Bronchial smooth muscle cell (primary cell): ENCODE measurements around the gene PCDHB5. TPM values are rescaled to one million over a fixed set of nuclear protein-coding genes. Genes with fewer than 3 reads are reported as not detected.

Experiments
- total RNA-seq: library from RNA; depleted of rRNA; stranded (reverse); fragments of >200 nt; gene quantifications from 2 replicates; pipeline ENCODE4 v1.2.1, GENCODE V29; 2014

Gene PCDHB5
- total RNA-seq, result 0.32 and 3.3 TPM in 2 replicates

DNA sequence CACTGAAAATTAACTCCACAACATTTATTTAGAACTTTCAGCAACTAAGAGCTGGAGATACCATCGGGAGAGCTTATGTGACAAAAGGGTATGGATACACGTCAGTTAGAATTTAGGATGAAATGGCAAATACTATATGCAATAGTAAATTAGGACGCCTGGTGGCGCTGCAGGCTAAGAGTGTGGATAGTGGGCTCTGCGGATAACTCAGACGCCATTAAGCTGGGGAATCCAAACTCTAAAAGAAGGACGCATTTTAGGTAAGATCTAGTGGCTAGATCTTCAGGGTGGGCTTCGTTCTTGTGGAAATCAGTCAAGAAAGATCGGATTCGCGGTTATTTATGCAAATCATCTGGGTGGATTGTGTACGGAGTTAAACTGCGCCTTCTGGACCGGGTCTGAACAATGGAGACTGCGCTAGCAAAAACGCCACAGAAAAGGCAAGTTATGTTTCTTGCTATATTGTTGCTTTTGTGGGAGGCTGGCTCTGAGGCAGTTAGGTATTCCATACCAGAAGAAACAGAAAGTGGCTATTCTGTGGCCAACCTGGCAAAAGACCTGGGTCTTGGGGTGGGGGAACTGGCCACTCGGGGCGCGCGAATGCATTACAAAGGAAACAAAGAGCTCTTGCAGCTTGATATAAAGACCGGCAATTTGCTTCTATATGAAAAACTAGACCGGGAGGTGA is at the start of gene PCDHB5:
Gene PCDHB5 (plus strand): TSS at position 177 of the 688 bp plus-strand sequence. CDS start 229 bp downstream, at position 406.

DNA sequence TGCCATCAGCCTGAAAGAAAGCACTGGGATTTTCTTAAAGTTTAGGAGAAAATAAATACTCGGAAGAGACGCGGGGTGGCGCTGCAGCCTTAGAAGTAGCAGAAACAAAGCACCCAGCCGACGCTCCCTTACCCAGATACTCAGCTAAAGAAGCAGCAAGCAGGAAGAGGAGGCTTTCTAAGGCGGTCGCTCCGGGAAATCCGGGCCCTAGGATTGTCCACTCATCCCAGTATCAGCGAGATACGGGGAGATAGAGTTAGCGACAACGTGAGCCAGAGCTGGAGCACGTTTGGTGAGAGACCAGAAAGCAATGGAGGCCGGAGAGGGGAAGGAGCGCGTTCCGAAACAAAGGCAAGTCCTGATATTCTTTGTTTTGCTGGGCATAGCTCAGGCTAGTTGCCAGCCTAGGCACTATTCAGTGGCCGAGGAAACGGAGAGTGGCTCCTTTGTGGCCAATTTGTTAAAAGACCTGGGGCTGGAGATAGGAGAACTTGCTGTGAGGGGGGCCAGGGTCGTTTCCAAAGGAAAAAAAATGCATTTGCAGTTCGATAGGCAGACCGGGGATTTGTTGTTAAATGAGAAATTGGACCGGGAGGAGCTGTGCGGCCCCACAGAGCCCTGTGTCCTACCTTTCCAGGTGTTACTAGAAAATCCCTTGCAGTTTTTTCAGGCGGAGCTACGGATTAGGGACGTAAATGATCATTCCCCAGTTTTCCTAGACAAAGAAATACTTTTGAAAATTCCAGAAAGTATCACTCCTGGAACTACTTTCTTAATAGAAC is 40.3 kb upstream of the PCDHB5 start, which contains the start of gene PCDHB2:
Gene PCDHB2 (plus strand): TSS at position 135 of the 782 bp plus-strand sequence. CDS start 176 bp downstream, at position 311.

DNA sequence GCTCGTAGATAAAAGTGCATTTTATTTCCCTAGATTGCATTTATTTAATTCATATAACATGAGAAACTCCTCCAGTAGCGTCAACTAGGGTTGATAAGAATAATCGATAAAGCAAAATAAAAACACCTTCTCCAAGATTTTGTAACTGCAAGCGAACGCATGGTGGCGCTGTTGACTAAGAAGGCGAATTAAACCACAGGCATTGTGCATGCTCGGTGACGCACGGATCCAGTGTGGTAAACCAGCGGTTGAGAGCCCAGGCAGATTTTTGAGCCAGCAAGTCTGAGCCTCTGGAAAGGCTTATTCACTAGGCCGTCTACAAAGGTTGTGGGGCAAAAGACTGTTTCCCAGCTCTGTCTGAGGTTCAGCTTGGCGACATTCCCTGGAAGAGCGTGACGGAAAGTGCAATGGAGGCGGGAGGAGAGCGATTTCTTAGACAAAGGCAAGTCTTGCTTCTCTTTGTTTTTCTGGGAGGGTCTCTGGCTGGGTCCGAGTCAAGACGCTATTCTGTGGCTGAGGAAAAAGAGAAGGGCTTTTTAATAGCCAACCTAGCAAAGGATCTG is 34.7 kb upstream of the PCDHB5 start, which contains the start of gene PCDHB3:
Gene PCDHB3 (plus strand): TSS at position 231 of the 563 bp plus-strand sequence. CDS start 177 bp downstream, at position 408.

DNA sequence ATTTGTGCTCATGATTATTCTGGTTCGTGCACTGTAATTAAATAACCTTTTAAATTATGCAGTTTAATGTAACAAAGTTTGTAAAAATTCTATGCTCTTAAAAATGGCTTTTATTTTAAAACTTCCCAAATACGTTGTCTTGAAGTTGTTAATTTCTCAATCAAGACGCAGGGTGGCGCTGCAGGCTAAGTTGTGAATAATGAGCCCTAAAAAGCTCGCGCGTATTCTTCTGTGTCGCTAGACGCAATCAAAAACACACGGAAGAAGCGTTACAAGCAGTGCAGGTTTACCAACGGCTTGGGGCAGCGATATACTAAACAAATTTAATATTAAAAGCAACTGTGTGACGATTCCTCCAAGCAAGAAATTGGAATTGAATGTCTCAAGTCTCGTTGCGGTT is 13.4 kb upstream of the PCDHB5 start, which contains the start of gene PCDHB4:
Gene PCDHB4 (plus strand): TSS at position 256 of the 400 bp plus-strand sequence. CDS start 181 bp downstream, outside the sequence.

DNA sequence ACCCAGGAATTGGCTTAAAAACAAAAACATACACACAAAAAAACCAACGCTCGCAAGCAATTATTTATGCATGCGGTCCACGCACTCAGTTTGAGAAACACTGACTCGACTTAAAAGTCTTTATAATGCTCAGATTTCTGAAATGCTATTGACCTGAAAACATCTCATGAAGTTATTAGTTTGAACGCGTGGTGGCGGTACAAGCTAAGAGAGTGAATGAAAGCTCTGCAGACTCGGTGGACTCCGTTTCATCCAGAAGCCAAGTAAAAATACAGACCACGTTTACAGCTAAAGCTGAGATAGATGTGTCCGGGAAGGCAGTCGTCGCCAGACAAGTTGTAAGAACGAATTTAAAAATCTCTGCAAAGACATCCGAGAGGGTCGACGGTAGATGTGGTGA is 14.8 kb downstream of the PCDHB5 start, which contains the start of gene PCDHB6:
Gene PCDHB6 (plus strand): TSS at position 246 of the 400 bp plus-strand sequence. CDS start 201 bp downstream, outside the sequence.

DNA sequence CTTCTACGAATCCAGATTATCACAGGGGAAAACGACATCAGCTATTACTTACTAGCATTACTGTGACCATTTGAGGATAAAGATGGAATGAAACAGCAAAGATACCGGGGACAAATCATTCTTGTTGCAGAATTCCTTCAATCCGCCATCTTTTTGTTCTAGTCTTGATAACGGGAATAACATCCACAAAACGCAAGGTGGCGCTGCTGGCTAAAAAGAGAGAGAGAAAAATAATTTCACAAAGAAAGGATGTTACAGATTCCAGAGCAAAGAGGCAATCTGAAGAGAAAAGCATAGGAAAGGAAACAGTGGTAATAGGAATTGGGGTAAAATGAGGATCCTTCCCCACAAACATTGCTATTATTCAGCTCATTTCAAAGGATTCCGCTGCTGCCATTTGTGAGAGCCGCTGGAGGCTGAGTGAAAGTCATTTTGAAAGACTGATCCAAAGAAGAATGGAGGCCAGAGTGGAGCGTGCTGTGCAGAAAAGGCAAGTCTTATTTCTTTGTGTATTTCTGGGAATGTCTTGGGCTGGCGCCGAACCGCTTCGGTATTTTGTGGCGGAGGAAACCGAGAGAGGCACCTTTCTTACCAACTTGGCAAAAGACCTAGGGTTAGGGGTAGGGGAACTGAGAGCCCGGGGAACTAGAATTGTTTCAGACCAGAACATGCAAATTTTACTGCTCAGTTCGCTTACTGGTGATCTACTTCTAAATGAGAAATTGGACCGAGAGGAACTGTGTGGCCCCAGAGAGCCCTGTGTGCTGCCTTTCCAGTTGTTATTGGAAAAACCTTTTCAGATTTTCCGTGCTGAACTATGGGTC is 37.6 kb downstream of the PCDHB5 start, which contains the start of gene PCDHB7:
Gene PCDHB7 (plus strand): TSS at position 264 of the 824 bp plus-strand sequence. CDS start 192 bp downstream, at position 456.

DNA sequence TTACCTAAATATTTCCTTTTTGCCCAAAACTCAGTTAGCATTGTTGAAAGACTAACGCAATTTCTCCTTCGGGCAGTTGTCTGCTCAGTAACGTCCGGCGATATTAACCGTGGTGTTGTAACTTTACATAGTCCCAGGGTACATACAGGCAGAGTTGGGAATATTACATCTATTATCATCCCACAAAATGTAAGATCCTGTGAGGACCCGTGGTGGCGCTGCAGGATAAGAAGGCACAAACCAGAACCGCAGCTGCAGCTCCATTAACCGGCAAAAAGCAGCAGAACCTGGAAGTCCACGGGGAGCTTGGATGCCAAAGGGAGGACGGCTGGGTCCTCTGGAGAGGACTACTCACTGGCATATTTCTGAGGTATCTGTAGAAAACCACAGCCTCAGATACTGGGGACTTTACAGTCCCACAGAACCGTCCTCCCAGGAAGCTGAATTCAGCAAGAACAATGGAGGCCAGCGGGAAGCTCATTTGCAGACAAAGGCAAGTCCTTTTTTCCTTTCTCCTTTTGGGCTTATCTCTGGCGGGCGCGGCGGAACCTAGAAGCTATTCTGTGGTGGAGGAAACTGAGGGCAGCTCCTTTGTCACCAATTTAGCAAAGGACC is 42.7 kb downstream of the PCDHB5 start, which contains the start of gene PCDHB8:
Gene PCDHB8 (plus strand): TSS at position 214 of the 615 bp plus-strand sequence. CDS start 245 bp downstream, at position 459.

DNA sequence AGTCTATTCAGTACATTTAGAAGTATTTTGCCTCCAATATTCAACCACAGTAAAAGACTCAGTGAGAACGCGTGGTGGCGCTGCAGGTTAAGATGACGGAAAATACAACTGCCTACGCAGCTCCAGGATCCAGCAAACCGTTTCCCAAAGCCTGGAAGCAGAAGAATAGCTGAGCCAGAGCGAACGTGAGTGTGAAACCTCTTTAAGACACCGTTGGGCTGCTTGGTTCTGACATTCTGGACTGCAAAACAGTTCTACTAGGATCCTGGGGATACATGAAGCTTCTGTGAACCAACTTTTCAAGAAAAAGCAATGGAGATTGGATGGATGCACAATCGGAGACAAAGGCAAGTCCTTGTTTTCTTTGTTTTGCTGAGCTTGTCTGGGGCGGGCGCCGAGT is 47.2 kb downstream of the PCDHB5 start, which contains the start of gene PCDHB16:
Gene PCDHB16 (plus strand): TSS at position 140 of the 400 bp plus-strand sequence. CDS start 173 bp downstream, at position 313.

DNA sequence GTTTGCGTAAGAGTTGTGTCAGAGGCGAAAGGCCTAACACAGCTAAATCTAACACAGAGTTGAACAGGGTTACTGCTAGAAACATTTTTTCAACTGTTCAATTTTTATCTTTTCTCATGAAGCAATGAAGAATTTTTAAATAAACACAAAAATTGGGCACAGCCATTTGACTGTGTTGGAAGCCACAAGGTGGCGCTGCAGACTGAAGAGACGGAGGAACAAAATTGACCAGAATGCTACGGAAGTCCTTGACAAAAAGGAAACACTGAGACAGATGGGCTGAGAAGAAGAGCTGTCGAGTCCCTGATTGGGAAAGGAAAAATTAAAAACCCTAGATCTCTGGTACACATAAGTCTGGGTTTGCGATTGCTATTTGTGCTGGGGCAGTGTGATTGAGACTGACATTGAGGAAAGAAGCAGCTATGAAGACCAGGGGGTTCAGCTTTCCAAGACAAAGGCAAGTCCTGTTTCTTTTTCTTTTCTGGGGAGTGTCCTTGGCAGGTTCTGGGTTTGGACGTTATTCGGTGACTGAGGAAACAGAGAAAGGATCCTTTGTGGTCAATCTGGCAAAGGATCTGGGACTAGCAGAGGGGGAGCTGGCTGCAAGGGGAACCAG is 52.0 kb downstream of the PCDHB5 start, which contains the start of gene PCDHB9:
Gene PCDHB9 (plus strand): TSS at position 265 of the 616 bp plus-strand sequence. CDS start 158 bp downstream, at position 423.

Other genes with a start within 250 kb of the PCDHB5 start
- gene PCDHAC1, start 208.9 kb upstream of the PCDHB5 start, total RNA-seq, result under 0.01 and 0.09 TPM in 2 replicates
- gene PCDHAC2, start 168.7 kb upstream of the PCDHB5 start, total RNA-seq, result under 0.01 and 0.09 TPM in 2 replicates
- not detected in 2 replicates for gene PCDHB1, start 83.8 kb upstream of the PCDHB5 start, total RNA-seq
- gene PCDHB2, start 40.6 kb upstream of the PCDHB5 start, total RNA-seq, result 1.3 and 8.4 TPM in 2 replicates
- 0.16 and 0.52 TPM in 2 replicates for gene PCDHB3, start 34.7 kb upstream of the PCDHB5 start, total RNA-seq
- 0.94 TPM in 1 of 2 replicates, not detected in the other for gene PCDHB4, start 13.4 kb upstream of the PCDHB5 start, total RNA-seq
- gene PCDHB6, start 14.9 kb downstream of the PCDHB5 start, total RNA-seq, result 0.16 and 0.17 TPM in 2 replicates
- gene PCDHB7, start 37.4 kb downstream of the PCDHB5 start, total RNA-seq, result 0.32 and 0.60 TPM in 2 replicates
- gene PCDHB8, start 42.6 kb downstream of the PCDHB5 start, total RNA-seq, result 0.32 and 0.69 TPM in 2 replicates
- gene PCDHB16, start 47.2 kb downstream of the PCDHB5 start, total RNA-seq, result 0.16 and 2.1 TPM in 2 replicates
- 0.16 and 0.69 TPM in 2 replicates for gene PCDHB9, start 52.0 kb downstream of the PCDHB5 start, total RNA-seq
- 0.47 and 1.4 TPM in 2 replicates for gene PCDHB10, start 57.1 kb downstream of the PCDHB5 start, total RNA-seq
- 0.16 and 0.69 TPM in 2 replicates for gene PCDHB11, start 64.4 kb downstream of the PCDHB5 start, total RNA-seq
- 0.16 and 0.86 TPM in 2 replicates for gene PCDHB12, start 73.5 kb downstream of the PCDHB5 start, total RNA-seq
- 0.32 and 0.94 TPM in 2 replicates for gene PCDHB13, start 78.7 kb downstream of the PCDHB5 start, total RNA-seq
- 0.63 and 2.6 TPM in 2 replicates for gene PCDHB14, start 88.1 kb downstream of the PCDHB5 start, total RNA-seq
- 0.32 and 0.60 TPM in 2 replicates for gene PCDHB15, start 110.2 kb downstream of the PCDHB5 start, total RNA-seq
- 0.32 TPM in 1 of 2 replicates, not detected in the other for gene SLC25A2, start 168.8 kb downstream of the PCDHB5 start, total RNA-seq
- gene TAF7, start 185.6 kb downstream of the PCDHB5 start, total RNA-seq, result 67.1 and 89.5 TPM in 2 replicates
- gene PCDHGA1, start 195.3 kb downstream of the PCDHB5 start, total RNA-seq, result 1.3 and 1.9 TPM in 2 replicates
- 2.3 and 4.9 TPM in 2 replicates for gene PCDHGA2, start 203.6 kb downstream of the PCDHB5 start, total RNA-seq
- gene PCDHGA3, start 208.6 kb downstream of the PCDHB5 start, total RNA-seq, result 1.0 and 1.9 TPM in 2 replicates
- 1.5 and 3.8 TPM in 2 replicates for gene PCDHGB1, start 214.9 kb downstream of the PCDHB5 start, total RNA-seq
- 1.1 and 4.7 TPM in 2 replicates for gene PCDHGA4, start 219.8 kb downstream of the PCDHB5 start, total RNA-seq
- gene PCDHGB2, start 224.8 kb downstream of the PCDHB5 start, total RNA-seq, result 3.0 and 4.1 TPM in 2 replicates
- gene PCDHGA5, start 229.0 kb downstream of the PCDHB5 start, total RNA-seq, result 1.6 and 2.0 TPM in 2 replicates
- gene PCDHGB3, start 235.0 kb downstream of the PCDHB5 start, total RNA-seq, result 5.1 and 5.4 TPM in 2 replicates
- gene PCDHGA6, start 238.7 kb downstream of the PCDHB5 start, total RNA-seq, result 2.4 and 3.9 TPM in 2 replicates
- gene PCDHGA7, start 247.5 kb downstream of the PCDHB5 start, total RNA-seq, result 5.7 and 11.5 TPM in 2 replicates